Measurements from ENCODE around the gene CCK. TPM values are rescaled to one million over a fixed set of nuclear protein-coding genes. Genes with fewer than 3 reads are reported as not detected.

Gene CCK
- 0.73 TPM in 1 of 2 replicates, not detected in the other for total RNA-seq

GRCh38 chr3:42266085-42266484 is at the start of gene CCK:
Gene CCK, minus strand, starts transcription at chr3:42266185. Its CDS starts 2,555 bp downstream, at chr3:42263630.

Small RNAs within 50 kb of the gene (small RNA-seq; reads per million reads assigned to genes)
- gene RNU4-78P, result not detected

Other genes with a start within 250 kb of the CCK start
- 32.0 and 50.4 TPM in 2 replicates for gene TRAK1, start 174.8 kb downstream of the CCK start, total RNA-seq
- gene LYZL4, start 144.4 kb upstream of the CCK start, total RNA-seq, result not detected in 2 replicates
- not detected in 2 replicates for gene VIPR1, start 236.5 kb upstream of the CCK start, total RNA-seq

Data from subcutaneous preadipocyte (primary cell).